ENCODE measurements around the gene C5orf15.
A peak's percentile ranks its signal among the peaks of the same experiment; 100 is the strongest.

Gene C5orf15

DNA sequence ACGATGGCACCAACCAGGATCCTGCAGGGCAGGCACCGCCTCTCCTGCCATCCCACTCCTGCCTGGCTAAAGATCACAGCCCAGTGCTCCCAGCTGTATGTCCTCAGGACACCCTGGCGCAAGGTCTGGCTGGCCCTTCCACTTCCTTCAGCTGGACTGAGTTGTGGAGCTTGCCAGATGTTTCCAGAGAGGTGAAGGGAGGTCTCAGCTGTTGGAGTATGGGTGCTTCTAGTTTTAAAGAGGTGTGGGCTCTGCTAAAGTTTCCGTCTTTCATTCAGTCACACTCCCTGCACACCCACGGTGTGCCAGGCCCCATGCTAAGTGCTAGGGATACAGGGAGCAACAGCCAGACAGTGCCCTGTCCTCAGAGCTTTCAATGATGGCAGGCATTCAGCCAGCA, 34.1 kb downstream of the C5orf15 start:
- DNase-seq, result no peak

GRCh38 chr5:133933670-133934295, 34.6 kb downstream of the C5orf15 start:
- DNase-seq, result no peak
- no peak for TF ChIP-seq GATA1 (IDR thresholded peaks at IDR 0.05; ENCODE audit: low read depth, low read length)
- no peak for TF ChIP-seq POLR2A (IDR thresholded peaks at IDR 0.05; ENCODE audit: low read length)

More for the DNA sequence above, 34.1 kb downstream of the C5orf15 start:
- TF ChIP-seq POLR2A (IDR thresholded peaks at IDR 0.05; ENCODE audit: low read length), result no peak
- no peak for TF ChIP-seq GATA1 (IDR thresholded peaks at IDR 0.05; ENCODE audit: low read depth, low read length)

DNA sequence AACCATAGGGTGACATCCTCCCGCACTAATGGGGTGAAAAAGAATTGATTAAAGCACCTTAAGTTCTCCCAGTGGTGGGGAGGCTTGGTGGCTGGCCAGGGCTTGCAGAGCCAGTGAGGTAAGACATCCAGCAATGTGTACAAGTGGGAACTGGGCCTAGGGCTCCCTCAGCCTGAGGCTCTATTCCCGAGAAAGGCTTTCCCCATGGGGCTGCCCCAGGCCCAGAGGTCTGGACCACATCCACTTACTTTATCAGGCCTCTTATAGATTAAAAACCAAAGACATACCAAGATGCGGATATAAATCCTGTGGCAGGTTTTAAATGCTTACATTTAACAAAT, 35.3 kb downstream of the C5orf15 start:
- TF ChIP-seq POLR2A (IDR thresholded peaks at IDR 0.05; ENCODE audit: low read length), result no peak
- no peak for TF ChIP-seq GATA1 (IDR thresholded peaks at IDR 0.05; ENCODE audit: low read depth, low read length)
- no peak for DNase-seq

GRCh38 chr5:133932441-133933168, 35.8 kb downstream of the C5orf15 start:
- TF ChIP-seq POLR2A (IDR thresholded peaks at IDR 0.05; ENCODE audit: low read length) (peak; percentile 58), GATA1 (IDR thresholded peaks at IDR 0.05; ENCODE audit: low read depth, low read length) (peak; percentile 77)
- DNase-seq, result peak; percentile 94 to 99

- no peak for DNase-seq
- no peak for TF ChIP-seq POLR2A (IDR thresholded peaks at IDR 0.05; ENCODE audit: low read length)
Observed at GRCh38 chr5:133931546-133931945, 36.9 kb downstream of the C5orf15 start.

GRCh38 chr5:133930813-133931090, 37.7 kb downstream of the C5orf15 start:
- TF ChIP-seq GATA1 (IDR thresholded peaks at IDR 0.05; ENCODE audit: low read depth, low read length), result no peak
- no peak for TF ChIP-seq POLR2A (IDR thresholded peaks at IDR 0.05; ENCODE audit: low read length)
- peak; percentile 61 to 71 for DNase-seq

- peak; percentile 49 to 66 for DNase-seq
- TF ChIP-seq POLR2A (IDR thresholded peaks at IDR 0.05; ENCODE audit: low read length) (no peak), GATA1 (IDR thresholded peaks at IDR 0.05; ENCODE audit: low read depth, low read length) (no peak)
Observed at GRCh38 chr5:133930061-133930812, 38.2 kb downstream of the C5orf15 start.

- TF ChIP-seq GATA1 (IDR thresholded peaks at IDR 0.05; ENCODE audit: low read depth, low read length) (no peak), POLR2A (IDR thresholded peaks at IDR 0.05; ENCODE audit: low read length) (no peak)
- DNase-seq, result peak in 1 of 2 experiments; percentile 16
Observed at GRCh38 chr5:133928587-133929393, 39.6 kb downstream of the C5orf15 start.

DNA sequence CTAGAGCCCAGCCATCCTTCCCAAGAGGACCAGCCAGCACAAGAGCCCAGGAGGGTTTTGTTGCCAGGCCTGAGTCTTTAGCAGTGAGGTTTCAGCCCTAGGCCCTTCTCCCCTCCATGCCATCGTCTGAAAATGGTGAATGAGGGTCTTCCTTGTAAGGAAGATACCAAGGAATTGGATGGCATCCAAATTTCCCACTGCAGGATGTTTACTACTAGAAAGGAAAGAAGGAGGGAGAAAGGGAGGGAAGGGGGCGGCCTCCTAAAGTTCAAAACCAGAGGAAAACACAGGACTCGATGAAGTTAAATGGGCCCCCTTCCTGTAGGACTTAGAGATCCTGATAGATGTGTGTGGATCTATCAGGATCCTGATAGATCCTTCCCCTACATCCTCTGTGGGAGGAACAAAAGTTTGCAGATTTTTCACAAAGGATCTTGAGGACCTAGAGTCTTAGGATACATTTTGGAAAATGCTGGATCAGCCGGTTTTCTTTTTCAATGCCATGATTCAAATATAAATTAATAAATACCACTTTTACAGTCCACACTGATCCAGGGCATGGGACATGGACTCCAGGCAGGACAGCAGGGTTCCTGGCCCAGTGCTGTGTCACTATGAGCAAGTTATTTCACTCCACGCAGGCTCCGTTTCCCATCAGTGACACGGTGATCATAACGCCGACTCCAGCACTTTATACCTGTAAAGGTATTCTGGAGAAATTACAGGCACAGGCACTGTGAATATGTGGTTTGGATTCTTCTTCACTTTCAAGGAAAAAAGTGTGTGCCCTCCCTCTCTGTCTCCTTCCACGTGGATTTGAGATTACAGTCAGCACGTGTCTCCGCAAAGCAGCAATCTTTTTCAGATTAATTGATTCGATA, 40.9 kb downstream of the C5orf15 start:
- no peak for DNase-seq
- TF ChIP-seq GATA1 (IDR thresholded peaks at IDR 0.05; ENCODE audit: low read depth, low read length), result no peak
- TF ChIP-seq POLR2A (IDR thresholded peaks at IDR 0.05; ENCODE audit: low read length), result no peak

- TF ChIP-seq GATA1 (IDR thresholded peaks at IDR 0.05; ENCODE audit: low read depth, low read length), result no peak
- TF ChIP-seq POLR2A (IDR thresholded peaks at IDR 0.05; ENCODE audit: low read length), result no peak
- no peak for DNase-seq
Observed at GRCh38 chr5:133926489-133927299, 41.7 kb downstream of the C5orf15 start.

DNA sequence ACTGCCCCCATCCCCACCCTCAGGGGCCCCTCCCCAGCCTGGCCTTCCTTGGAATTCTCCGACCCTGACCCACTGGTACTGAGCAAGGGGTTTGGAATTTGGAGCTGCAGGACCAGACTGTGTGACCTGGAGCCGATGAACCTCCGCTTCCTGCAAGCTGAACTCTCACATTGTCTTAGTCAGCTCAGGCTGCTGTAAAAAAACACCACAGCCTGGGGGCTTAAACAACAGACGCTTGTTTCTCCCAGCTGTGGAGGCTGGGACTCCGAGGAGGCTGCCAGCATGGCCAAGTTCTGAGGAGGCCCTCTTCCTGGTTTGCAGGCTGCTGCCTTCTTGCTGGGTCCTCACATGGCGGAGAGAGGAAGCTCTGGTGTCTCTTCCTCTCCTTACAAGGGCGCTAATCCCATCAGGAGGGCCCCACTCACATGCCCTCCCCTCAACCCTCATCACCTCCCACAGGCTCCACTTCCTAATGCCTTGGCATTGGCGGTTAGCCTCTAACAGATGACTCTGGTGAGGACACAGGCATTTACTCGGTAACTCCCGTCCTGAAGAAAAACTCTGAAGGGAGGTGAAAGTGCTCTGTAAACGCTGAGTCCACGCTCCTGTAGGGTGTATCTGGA, 42.4 kb downstream of the C5orf15 start:
- DNase-seq, result no peak

DNA sequence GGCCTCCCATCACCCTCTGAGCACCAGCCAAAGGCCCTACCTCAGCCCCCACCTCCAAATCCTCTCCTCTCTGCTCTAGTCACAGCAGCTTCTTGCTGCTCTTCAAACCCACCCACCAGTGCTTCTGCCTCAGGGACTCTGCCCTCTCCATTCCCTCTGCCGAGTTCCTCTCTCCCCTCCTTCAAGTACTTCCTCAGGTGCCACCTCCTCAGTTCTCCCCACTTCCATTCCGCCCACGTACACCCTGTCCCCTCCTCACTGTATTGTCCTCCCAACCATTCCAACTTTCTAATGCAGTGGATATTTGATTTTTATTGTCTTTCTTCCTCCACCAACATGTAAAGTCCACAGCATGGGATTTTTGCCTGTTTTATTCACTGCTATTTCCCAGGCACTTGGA, 43.2 kb downstream of the C5orf15 start:
- no peak for DNase-seq
- TF ChIP-seq GATA1 (IDR thresholded peaks at IDR 0.05; ENCODE audit: low read depth, low read length) (no peak), POLR2A (IDR thresholded peaks at IDR 0.05; ENCODE audit: low read length) (no peak)

More for the DNA sequence above, 42.4 kb downstream of the C5orf15 start:
- TF ChIP-seq POLR2A (IDR thresholded peaks at IDR 0.05; ENCODE audit: low read length) (no peak), GATA1 (IDR thresholded peaks at IDR 0.05; ENCODE audit: low read depth, low read length) (no peak)
